Loucy (cell line): ENCODE data around the gene ZNF429.

Experiments
- H2AFZ ChIP-seq: fragments of 200-600 bp; sonication (generic); 2 replicates; pipeline ENCODE4 v1.6.0; 2016; ENCODE audit warnings: antibody characterized with exemption, mild to moderate bottlenecking, low read length, moderate library complexity
- H3F3A ChIP-seq: fragments of 200-600 bp; 2 replicates; pipeline ENCODE4 v1.6.0; 2016; ENCODE audit warnings: antibody characterized with exemption, low read depth, mild to moderate bottlenecking
- H3K27me3 ChIP-seq: fragments of 200-600 bp; sonication (generic); 2 replicates; pipeline ENCODE4 v1.6.1; 2014; ENCODE audit warnings: low read length, mild to moderate bottlenecking; ENCODE audit not compliant: insufficient read depth, poor library complexity, severe bottlenecking
- H3K36me3 ChIP-seq: fragments of 200-600 bp; sonication (generic); 2 replicates; pipeline ENCODE4 v1.6.1; 2016; ENCODE audit warnings: low read length; ENCODE audit not compliant: insufficient read depth
- H3K4me1 ChIP-seq: fragments of 200-600 bp; sonication (generic); 2 replicates; pipeline ENCODE4 v1.5.1; 2014; ENCODE audit warnings: low read length, mild to moderate bottlenecking; ENCODE audit not compliant: insufficient read depth, poor library complexity, severe bottlenecking
- H3K4me2 ChIP-seq: fragments of 200-600 bp; sonication (generic); 2 replicates; pipeline ENCODE4 v1.6.0; 2014; ENCODE audit warnings: antibody characterized with exemption, low read length, low read depth, mild to moderate bottlenecking; ENCODE audit not compliant: poor library complexity, severe bottlenecking
- H3K4me3 ChIP-seq: fragments of 200-600 bp; sonication (generic); 2 replicates; pipeline ENCODE4 v1.5.1; 2014; ENCODE audit warnings: low read length, mild to moderate bottlenecking, mixed read lengths; ENCODE audit not compliant: poor library complexity, severe bottlenecking
- H3K79me2 ChIP-seq: fragments of 200-600 bp; sonication (generic); 2 replicates; pipeline ENCODE4 v1.6.1; 2014; ENCODE audit warnings: low read length; ENCODE audit not compliant: insufficient read depth
- H3K9ac ChIP-seq: fragments of 200-600 bp; sonication (generic); 2 replicates; pipeline ENCODE4 v1.6.0; 2014; ENCODE audit warnings: mild to moderate bottlenecking, low read depth, low read length, moderate library complexity; ENCODE audit not compliant: poor library complexity, severe bottlenecking
- H3K9me2 ChIP-seq: fragments of 200-600 bp; sonication (generic); replicated peaks from 2 replicates; pipeline ENCODE4 v1.6.1; 2016; ENCODE audit warnings: low read depth, low read length, mixed read lengths
- H3K9me3 ChIP-seq: fragments of 200-600 bp; sonication (generic); 2 replicates; pipeline ENCODE4 v1.6.1; 2014; ENCODE audit warnings: mild to moderate bottlenecking, antibody characterized with exemption, low read length, low read depth; ENCODE audit not compliant: insufficient read depth
- H4K20me1 ChIP-seq: fragments of 200-600 bp; sonication (generic); 2 replicates; pipeline ENCODE4 v1.6.0; 2014; ENCODE audit warnings: antibody characterized with exemption, low read length, mild to moderate bottlenecking; ENCODE audit not compliant: insufficient read depth, poor library complexity, severe bottlenecking
- CTCF ChIP-seq: fragments of 200-600 bp; sonication (generic); conservative IDR thresholded peaks from 2 replicates; pipeline ENCODE4 v1.5.1; 2014; ENCODE audit warnings: mild to moderate bottlenecking, antibody characterized with exemption, low read length
- EZH2phosphoT487 ChIP-seq: fragments of 200-600 bp; IDR thresholded peaks from 2 replicates; pipeline ENCODE4 v1.6.1; 2018; ENCODE audit warnings: antibody characterized with exemption, mild to moderate bottlenecking, moderate library complexity, borderline replicate concordance

Gene ZNF429

DNA sequence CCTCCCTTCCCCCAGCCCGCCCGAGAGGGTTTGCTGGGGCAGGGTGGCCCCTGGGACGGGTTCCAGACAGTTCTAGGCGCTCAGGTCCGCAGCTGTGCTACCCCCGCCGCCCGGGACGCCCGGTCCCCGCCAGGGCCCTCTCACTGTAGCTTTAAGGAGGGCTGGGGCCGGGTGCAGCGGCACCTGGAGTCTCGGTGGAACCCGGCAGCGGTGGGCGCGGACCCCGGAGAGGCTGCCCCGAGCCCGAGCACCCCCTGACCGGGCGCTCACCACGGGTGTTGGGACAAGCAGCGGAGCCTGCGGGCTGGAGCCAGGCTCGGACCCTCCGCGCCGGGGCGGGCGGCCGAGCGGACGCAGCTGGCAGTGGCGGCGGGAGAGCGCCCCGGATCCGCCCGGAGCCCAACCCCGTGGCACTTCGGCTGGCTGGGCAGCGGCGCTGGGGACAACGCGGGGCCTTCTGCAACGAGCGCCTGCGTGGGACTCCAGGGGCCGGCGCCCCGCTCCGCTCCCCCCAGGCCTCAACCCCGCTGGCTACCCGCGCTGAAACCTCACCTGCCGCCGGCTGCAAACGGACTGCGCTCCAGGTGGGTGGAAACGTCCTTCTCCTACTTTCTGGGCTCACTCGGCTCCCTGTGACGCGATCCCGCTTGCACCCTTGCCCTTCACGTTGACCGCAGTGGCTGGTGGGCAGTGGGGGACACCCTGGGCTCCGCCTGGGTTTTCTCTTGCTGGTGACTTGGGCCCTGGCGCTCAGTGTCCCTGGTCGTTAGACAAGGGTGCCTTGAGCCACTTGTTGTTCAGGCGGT lies 81.1 kb downstream of the ZNF429 start:
- H3K9ac ChIP-seq = no peak overlapping the region

GRCh38 chr19:21587117-21587461 lies 81.7 kb downstream of the ZNF429 start:
- Histone ChIP-seq H3F3A (no peaks in the 10 kb centered on the region), H2AFZ (no peak overlapping the region), H4K20me1 (no peaks in the 10 kb centered on the region), H3K4me3 (no peak overlapping the region), H3K9me2 (no peaks in the 10 kb centered on the region), H3K79me2 (no peaks in the 10 kb centered on the region), H3K9me3 (no peaks in the 10 kb centered on the region; the same call in 1 of the 2 replicates), H3K36me3 (no peaks in the 10 kb centered on the region), H3K9ac (no peak overlapping the region), H3K4me2 (no peak overlapping the region), H3K27me3 (no peaks in the 10 kb centered on the region), H3K4me1 (no peaks in the 10 kb centered on the region)
- no peak for TF ChIP-seq EZH2phosphoT487
- TF ChIP-seq CTCF = no peak

More for the DNA sequence above, 81.1 kb downstream of the ZNF429 start:
- H3K4me3 ChIP-seq = no peak overlapping the region
- no peaks in the 10 kb centered on the region; the same call in 1 of the 2 replicates for H3K9me3 ChIP-seq
- H3K4me2 ChIP-seq = no peak overlapping the region
- TF ChIP-seq EZH2phosphoT487 (no peak), CTCF (no peak)
- no peak overlapping the region for H2AFZ ChIP-seq
- no peaks in the 10 kb centered on the region for H3K4me1 ChIP-seq
- H3K27me3 ChIP-seq = no peaks in the 10 kb centered on the region
- no peaks in the 10 kb centered on the region for H3K79me2 ChIP-seq
- no peaks in the 10 kb centered on the region for H3K9me2 ChIP-seq
- no peaks in the 10 kb centered on the region for H3K36me3 ChIP-seq
- H4K20me1 ChIP-seq = no peaks in the 10 kb centered on the region
- H3F3A ChIP-seq = no peaks in the 10 kb centered on the region

DNA sequence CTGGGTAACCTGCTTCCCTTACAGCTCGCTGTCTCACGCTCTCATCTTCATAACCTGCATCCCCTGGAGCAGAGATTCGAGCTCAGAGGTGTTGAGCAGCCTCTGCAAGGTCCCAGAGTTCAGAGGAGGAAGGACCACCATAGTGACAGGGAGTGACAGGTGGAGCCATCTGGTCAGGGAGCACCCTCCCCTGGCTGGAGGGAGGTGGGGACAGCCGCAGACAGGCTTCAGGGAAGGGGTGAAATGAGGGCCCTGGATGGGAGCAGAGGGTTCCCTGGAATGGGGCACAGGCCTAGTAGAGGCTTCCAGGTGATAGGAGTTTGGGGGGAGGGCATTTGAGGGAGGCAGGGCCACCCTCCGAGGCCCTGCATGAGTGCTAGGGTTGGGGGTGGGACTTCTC lies 82.1 kb downstream of the ZNF429 start:
- Histone ChIP-seq H3K36me3 (no peaks in the 10 kb centered on the region), H4K20me1 (no peaks in the 10 kb centered on the region), H3F3A (no peaks in the 10 kb centered on the region), H3K9me2 (no peaks in the 10 kb centered on the region), H3K9ac (no peak overlapping the region), H3K4me3 (no peak overlapping the region), H2AFZ (no peak overlapping the region), H3K4me1 (no peaks in the 10 kb centered on the region), H3K9me3 (no peaks in the 10 kb centered on the region; the same call in 1 of the 2 replicates), H3K27me3 (no peaks in the 10 kb centered on the region), H3K4me2 (no peak overlapping the region), H3K79me2 (no peaks in the 10 kb centered on the region)
- no peak for TF ChIP-seq CTCF
- TF ChIP-seq EZH2phosphoT487 = no peak
